ENCODE results near the gene CTXND1.

DNA sequence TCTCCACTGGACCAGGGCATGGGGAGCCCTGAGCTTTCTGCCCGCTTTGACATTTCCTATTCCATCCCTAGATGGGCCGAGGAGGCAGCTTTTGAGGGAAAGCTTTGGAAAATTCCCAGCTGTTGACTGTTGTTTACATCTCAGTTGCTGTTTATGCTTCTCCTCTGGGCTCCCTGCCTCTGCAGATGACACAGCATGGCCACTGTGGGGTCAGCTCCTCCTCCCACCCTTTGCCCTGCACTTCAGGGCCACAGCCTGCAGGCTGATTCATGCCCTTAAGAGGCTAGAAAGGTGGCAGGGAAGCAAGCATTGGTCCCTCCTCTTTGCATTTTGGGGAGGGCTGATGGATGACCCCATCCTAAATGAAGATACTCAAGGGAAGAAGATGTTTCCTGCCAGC, 8.5 kb upstream of the CTXND1 start:
- TF ChIP-seq POLR2AphosphoS5 (IDR thresholded peaks at IDR 0.05; ENCODE audit: low read depth, low read length) (no peak), TAF1 (IDR thresholded peaks at IDR 0.05; ENCODE audit: borderline replicate concordance, insufficient read depth, low read length) (no peak), SIN3A (IDR thresholded peaks at IDR 0.05; ENCODE audit: borderline replicate concordance, insufficient read depth, low read length) (no peak)
- TF ChIP-seq, protein P1, sequence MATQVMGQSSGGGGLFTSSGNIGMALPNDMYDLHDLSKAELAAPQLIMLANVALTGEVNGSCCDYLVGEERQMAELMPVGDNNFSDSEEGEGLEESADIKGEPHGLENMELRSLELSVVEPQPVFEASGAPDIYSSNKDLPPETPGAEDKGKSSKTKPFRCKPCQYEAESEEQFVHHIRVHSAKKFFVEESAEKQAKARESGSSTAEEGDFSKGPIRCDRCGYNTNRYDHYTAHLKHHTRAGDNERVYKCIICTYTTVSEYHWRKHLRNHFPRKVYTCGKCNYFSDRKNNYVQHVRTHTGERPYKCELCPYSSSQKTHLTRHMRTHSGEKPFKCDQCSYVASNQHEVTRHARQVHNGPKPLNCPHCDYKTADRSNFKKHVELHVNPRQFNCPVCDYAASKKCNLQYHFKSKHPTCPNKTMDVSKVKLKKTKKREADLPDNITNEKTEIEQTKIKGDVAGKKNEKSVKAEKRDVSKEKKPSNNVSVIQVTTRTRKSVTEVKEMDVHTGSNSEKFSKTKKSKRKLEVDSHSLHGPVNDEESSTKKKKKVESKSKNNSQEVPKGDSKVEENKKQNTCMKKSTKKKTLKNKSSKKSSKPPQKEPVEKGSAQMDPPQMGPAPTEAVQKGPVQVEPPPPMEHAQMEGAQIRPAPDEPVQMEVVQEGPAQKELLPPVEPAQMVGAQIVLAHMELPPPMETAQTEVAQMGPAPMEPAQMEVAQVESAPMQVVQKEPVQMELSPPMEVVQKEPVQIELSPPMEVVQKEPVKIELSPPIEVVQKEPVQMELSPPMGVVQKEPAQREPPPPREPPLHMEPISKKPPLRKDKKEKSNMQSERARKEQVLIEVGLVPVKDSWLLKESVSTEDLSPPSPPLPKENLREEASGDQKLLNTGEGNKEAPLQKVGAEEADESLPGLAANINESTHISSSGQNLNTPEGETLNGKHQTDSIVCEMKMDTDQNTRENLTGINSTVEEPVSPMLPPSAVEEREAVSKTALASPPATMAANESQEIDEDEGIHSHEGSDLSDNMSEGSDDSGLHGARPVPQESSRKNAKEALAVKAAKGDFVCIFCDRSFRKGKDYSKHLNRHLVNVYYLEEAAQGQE (IDR thresholded peaks at IDR 0.05; ENCODE audit: insufficient read depth in 1 of 2, low read depth in 2 of 2, low read length in 2 of 2): no peak

Measured in PFSK-1 (cell line).